Esophagus muscularis mucosa (tissue), 4 donors: ENCODE measurements around the gene DDX4. TPM values are rescaled to one million over a fixed set of nuclear protein-coding genes. Genes with fewer than 3 reads are reported as not detected.

Source experiments
- DNase-seq: peaks from one replicate; pipeline ENCODE4 v3.0.0-alpha.2; 2017; ENCODE audit errors: extremely low spot score
- H3K27ac ChIP-seq, 4 donors: fragments of 200-600 bp; sonication (generic); replicated peaks in 1 of 4; 1 replicate in 3 of 4; 2 replicates in 1 of 4; pipeline ENCODE4 v1.5.1; 2016 to 2019; ENCODE audit warnings: mild to moderate bottlenecking in 1 of 4
- H3K27me3 ChIP-seq, 4 donors: fragments of 200-600 bp; sonication (generic); one replicate each; pipeline versions ENCODE4 v1.5.1 to v1.6.0; 2016 to 2019
- H3K36me3 ChIP-seq, 4 donors: fragments of 200-600 bp; sonication (generic); one replicate each; pipeline ENCODE4 v1.5.1; 2016 to 2019
- H3K4me1 ChIP-seq, 4 donors: fragments of 200-600 bp; sonication (generic); one replicate each; pipeline ENCODE4 v1.5.1; 2016 to 2019
- H3K4me3 ChIP-seq, 4 donors: fragments of 200-600 bp; sonication (generic); 1 replicate in 2 of 4; 2 replicates in 2 of 4; pipeline ENCODE4 v1.5.1; 2016 to 2019; ENCODE audit warnings: mild to moderate bottlenecking in 4 of 4, moderate library complexity in 1 of 4
- H3K9me3 ChIP-seq, 4 donors: fragments of 200-600 bp; sonication (generic); 1 replicate in 3 of 4; 2 replicates in 1 of 4; pipeline ENCODE4 v1.5.1; 2016 to 2019
- CTCF ChIP-seq, 3 experiments: fragments of 200-600 bp in 2 of 3; fragments of 450-650 bp in 1 of 3; sonication (generic) in 2 of 3; IDR thresholded peaks; one replicate each; pipeline ENCODE4 v1.5.1; 2017 to 2019; ENCODE audit warnings: antibody characterized with exemption in 3 of 3, mild to moderate bottlenecking in 2 of 3, moderate library complexity in 1 of 3
- EP300 ChIP-seq: sonication (generic); formaldehyde crosslinking; IDR thresholded peaks from one replicate; pipeline ENCODE4 v1.6.1; 2017; ENCODE audit warnings: antibody characterized with exemption
- POLR2A ChIP-seq: fragments of 450-650 bp; IDR thresholded peaks from one replicate; pipeline ENCODE4 v1.6.1; 2017; ENCODE audit warnings: antibody characterized with exemption, moderate library complexity, mild to moderate bottlenecking, low read depth
- POLR2AphosphoS5 ChIP-seq, 2 donors: sonication (generic); formaldehyde crosslinking; IDR thresholded peaks; one replicate each; pipeline ENCODE4 v1.6.1; 2017; ENCODE audit warnings: antibody characterized with exemption in 2 of 2
- WGBS: methylation state at CpG from one replicate; pipeline ENCODE4 v1.1.5; 2018; 5-methylcytosine and 5-hydroxymethylcytosine counted together
- intact Hi-C: fragments of 100-400 bp; cut with DNase I; formaldehyde crosslinking; loops from one replicate; pipeline ENCODE4 v1.15.1; 2023
- total RNA-seq, 4 donors: library from RNA; depleted of rRNA; stranded (reverse); fragments of >200 nt; gene quantifications; one replicate each; pipeline versions ENCODE4 v1.1.0 to v1.2.1, GENCODE V29; 2016

DDX4 gene
- total RNA-seq, 4 donors from 2014 or later: not detected

- Histone ChIP-seq H3K36me3 (no peaks in the 10 kb centered on the region), H3K27ac (no peak overlapping the region), H3K9me3 (no peaks in the 10 kb centered on the region), H3K4me1 (no peaks in the 10 kb centered on the region), H3K4me3 (no peak overlapping the region), H3K27me3 (no peaks in the 10 kb centered on the region)
- 32% methylated on average over 3 of the region's 3 CpGs for WGBS
- DNase-seq: no peak
- TF ChIP-seq CTCF (IDR thresholded peaks at IDR 0.05): no peak
- no peak for TF ChIP-seq POLR2A
- TF ChIP-seq POLR2AphosphoS5 (IDR thresholded peaks at IDR 0.05): no peak
- TF ChIP-seq EP300: no peak
- intact Hi-C loops: no loop called here
These were observed 116.0 kb downstream of the DDX4 start for GRCh38 chr5:55853818-55854217.

- TF ChIP-seq EP300 (no peak), POLR2A (no peak), CTCF (IDR thresholded peaks at IDR 0.05) (no peak), POLR2AphosphoS5 (IDR thresholded peaks at IDR 0.05) (no peak)
- WGBS: 76% methylated on average over 5 of the region's 5 CpGs
- Histone ChIP-seq H3K27me3 (no peaks in the 10 kb centered on the region), H3K27ac (no peak overlapping the region), H3K9me3 (no peaks in the 10 kb centered on the region), H3K4me3 (no peak overlapping the region), H3K36me3 (no peaks in the 10 kb centered on the region), H3K4me1 (no peaks in the 10 kb centered on the region)
- intact Hi-C loops: no loop called here
- no peak for DNase-seq
These were observed 117.6 kb downstream of the DDX4 start for GRCh38 chr5:55855509-55855908.

- Histone ChIP-seq H3K4me1 (no peaks in the 10 kb centered on the region), H3K27me3 (no peaks in the 10 kb centered on the region), H3K4me3 (no peak overlapping the region), H3K36me3 (no peaks in the 10 kb centered on the region), H3K9me3 (peaks cover 0 to 6% (median 6%) of the 10 kb centered on the region in 4 donors), H3K27ac (no peak overlapping the region)
- TF ChIP-seq EP300 (no peak), CTCF (IDR thresholded peaks at IDR 0.05) (no peak)
- WGBS: 68% methylated on average over 5 of the region's 5 CpGs
- intact Hi-C loops: no loop called here
- no peak for DNase-seq
These were observed 118.8 kb downstream of the DDX4 start for GRCh38 chr5:55856516-55857246.

GRCh38 chr5:55857247-55857640 is 119.4 kb downstream of the DDX4 start:
- H3K27me3 ChIP-seq: no peaks in the 10 kb centered on the region
- H3K4me3 ChIP-seq: no peak overlapping the region
- DNase-seq: no peak
- TF ChIP-seq POLR2A (no peak), POLR2AphosphoS5 (IDR thresholded peaks at IDR 0.05) (no peak), CTCF (IDR thresholded peaks at IDR 0.05) (no peak), EP300 (no peak)
- 91% methylated on average over 4 of the region's 4 CpGs for WGBS
- peaks cover 0 to 6% (median 6%) of the 10 kb centered on the region in 4 donors for H3K9me3 ChIP-seq
- intact Hi-C loops: no loop called here
- no peaks in the 10 kb centered on the region for H3K4me1 ChIP-seq
- H3K36me3 ChIP-seq: no peaks in the 10 kb centered on the region
- no peak overlapping the region for H3K27ac ChIP-seq

- H3K27me3 ChIP-seq: no peaks in the 10 kb centered on the region
- intact Hi-C loops: no loop called here
- 88% methylated on average over 2 of the region's 2 CpGs for WGBS
- TF ChIP-seq EP300: no peak
- no peak for TF ChIP-seq CTCF (IDR thresholded peaks at IDR 0.05)
- no peak overlapping the region for H3K27ac ChIP-seq
- peaks cover 0 to 6% (median 6%) of the 10 kb centered on the region in 4 donors for H3K9me3 ChIP-seq
- no peak for DNase-seq
- H3K4me3 ChIP-seq: no peak overlapping the region
- no peaks in the 10 kb centered on the region for H3K36me3 ChIP-seq
- H3K4me1 ChIP-seq: no peaks in the 10 kb centered on the region
These were observed 120.2 kb downstream of the DDX4 start for GRCh38 chr5:55858104-55858503.
